ENCODE measurements around the gene DHX32. TPM values are rescaled to one million over a fixed set of nuclear protein-coding genes. Genes with fewer than 3 reads are reported as not detected.
"Not testable (repeated sequence)": the region's sequence is repeated elsewhere in the genome, so short reads cannot be mapped to it uniquely, and the experiment has no call there.

DHX32 gene, protein sequence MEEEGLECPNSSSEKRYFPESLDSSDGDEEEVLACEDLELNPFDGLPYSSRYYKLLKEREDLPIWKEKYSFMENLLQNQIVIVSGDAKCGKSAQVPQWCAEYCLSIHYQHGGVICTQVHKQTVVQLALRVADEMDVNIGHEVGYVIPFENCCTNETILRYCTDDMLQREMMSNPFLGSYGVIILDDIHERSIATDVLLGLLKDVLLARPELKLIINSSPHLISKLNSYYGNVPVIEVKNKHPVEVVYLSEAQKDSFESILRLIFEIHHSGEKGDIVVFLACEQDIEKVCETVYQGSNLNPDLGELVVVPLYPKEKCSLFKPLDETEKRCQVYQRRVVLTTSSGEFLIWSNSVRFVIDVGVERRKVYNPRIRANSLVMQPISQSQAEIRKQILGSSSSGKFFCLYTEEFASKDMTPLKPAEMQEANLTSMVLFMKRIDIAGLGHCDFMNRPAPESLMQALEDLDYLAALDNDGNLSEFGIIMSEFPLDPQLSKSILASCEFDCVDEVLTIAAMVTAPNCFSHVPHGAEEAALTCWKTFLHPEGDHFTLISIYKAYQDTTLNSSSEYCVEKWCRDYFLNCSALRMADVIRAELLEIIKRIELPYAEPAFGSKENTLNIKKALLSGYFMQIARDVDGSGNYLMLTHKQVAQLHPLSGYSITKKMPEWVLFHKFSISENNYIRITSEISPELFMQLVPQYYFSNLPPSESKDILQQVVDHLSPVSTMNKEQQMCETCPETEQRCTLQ
- 10 to 100 TPM; 10.0 to 17.6 (median 14.1) TPM for total RNA-seq
- long read RNA-seq: 0 reads

DNA sequence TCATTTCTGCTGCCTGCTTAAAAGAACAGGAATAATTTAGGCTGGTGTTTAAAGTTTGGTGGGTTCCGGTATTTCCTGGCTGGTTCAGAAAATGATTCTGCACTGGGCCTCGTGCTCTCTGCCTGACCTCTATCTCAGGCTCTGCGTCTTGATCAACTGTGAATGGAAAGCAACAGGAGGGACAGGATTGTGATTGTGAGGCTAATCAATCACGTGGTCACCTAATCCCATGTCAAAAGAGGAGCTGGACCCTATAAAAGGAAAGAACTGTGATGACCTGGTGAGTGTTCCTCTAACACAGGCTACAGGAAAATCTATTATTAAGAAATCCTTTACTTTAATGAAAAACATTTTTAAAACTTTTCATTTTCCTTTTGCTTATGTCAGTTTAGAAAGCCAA is at the start of gene DHX32:
TSS of gene DHX32 (minus strand) at position 101 of the 400 bp plus-strand sequence. CDS start 468 bp downstream, outside the sequence.
- H3K27me3 ChIP-seq: no peaks in the 10 kb centered on the region
- intact Hi-C loops (cut with DNase I): no loop called here
- no peak within 1 kb of the TSS for H3K27ac ChIP-seq
- peaks cover 0 to 2% (median 0%) of the 10 kb centered on the region in 4 donors for H3K9me3 ChIP-seq
- WGBS (ENCODE audit: insufficient coverage, low coverage, low lambda C conversion rate, missing lambda C conversion rate): 63% methylated on average over 4 of the region's 4 CpGs
- H3K4me3 ChIP-seq: no peak within 1 kb of the TSS
- peaks cover 0 to 6% (median 0%) of the 10 kb centered on the region in 4 donors for H3K36me3 ChIP-seq
- no peak for ATAC-seq
- TF ChIP-seq, protein P1, sequence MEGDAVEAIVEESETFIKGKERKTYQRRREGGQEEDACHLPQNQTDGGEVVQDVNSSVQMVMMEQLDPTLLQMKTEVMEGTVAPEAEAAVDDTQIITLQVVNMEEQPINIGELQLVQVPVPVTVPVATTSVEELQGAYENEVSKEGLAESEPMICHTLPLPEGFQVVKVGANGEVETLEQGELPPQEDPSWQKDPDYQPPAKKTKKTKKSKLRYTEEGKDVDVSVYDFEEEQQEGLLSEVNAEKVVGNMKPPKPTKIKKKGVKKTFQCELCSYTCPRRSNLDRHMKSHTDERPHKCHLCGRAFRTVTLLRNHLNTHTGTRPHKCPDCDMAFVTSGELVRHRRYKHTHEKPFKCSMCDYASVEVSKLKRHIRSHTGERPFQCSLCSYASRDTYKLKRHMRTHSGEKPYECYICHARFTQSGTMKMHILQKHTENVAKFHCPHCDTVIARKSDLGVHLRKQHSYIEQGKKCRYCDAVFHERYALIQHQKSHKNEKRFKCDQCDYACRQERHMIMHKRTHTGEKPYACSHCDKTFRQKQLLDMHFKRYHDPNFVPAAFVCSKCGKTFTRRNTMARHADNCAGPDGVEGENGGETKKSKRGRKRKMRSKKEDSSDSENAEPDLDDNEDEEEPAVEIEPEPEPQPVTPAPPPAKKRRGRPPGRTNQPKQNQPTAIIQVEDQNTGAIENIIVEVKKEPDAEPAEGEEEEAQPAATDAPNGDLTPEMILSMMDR (IDR thresholded peaks at IDR 0.05): no peak
- TF ChIP-seq POLR2A (IDR thresholded peaks at IDR 0.05): no peak
- H3K4me1 ChIP-seq: no peaks in the 10 kb centered on the region
- DNase-seq: no peak

DNA sequence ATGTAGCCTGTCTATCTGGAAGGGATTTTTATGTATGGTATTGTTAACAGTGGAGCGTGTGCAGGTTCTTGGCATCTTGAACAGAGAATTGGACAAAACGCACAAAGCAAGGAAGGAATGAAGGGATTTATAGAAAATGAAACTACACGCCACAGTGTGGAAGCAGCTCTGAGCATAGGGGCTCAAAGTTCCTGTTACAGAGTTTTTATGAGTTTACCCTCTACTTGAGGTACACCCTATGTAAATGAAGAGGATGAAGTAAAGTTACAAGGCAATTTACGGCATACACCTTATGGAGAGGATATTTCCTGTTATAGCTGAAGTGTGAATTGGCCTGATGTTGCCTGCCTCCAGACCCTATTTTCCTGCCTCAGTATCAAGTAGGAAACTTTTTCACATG is 48.5 kb upstream of the DHX32 start:
- Histone ChIP-seq H3K27me3 (no peaks in the 10 kb centered on the region), H3K4me3 (no peak overlapping the region), H3K36me3 (no peaks in the 10 kb centered on the region), H3K27ac (no peak overlapping the region), H3K4me1 (no peaks in the 10 kb centered on the region), H3K9me3 (no peaks in the 10 kb centered on the region)
- TF ChIP-seq POLR2A (IDR thresholded peaks at IDR 0.05): no peak
- TF ChIP-seq, protein P1 (IDR thresholded peaks at IDR 0.05): no peak
- DNase-seq (no peak), ATAC-seq (no peak)
- intact Hi-C loops (cut with DNase I): no loop called here
- 93% methylated on average over 3 of the region's 4 CpGs for WGBS (ENCODE audit: insufficient coverage, low coverage, low lambda C conversion rate, missing lambda C conversion rate)

DNA sequence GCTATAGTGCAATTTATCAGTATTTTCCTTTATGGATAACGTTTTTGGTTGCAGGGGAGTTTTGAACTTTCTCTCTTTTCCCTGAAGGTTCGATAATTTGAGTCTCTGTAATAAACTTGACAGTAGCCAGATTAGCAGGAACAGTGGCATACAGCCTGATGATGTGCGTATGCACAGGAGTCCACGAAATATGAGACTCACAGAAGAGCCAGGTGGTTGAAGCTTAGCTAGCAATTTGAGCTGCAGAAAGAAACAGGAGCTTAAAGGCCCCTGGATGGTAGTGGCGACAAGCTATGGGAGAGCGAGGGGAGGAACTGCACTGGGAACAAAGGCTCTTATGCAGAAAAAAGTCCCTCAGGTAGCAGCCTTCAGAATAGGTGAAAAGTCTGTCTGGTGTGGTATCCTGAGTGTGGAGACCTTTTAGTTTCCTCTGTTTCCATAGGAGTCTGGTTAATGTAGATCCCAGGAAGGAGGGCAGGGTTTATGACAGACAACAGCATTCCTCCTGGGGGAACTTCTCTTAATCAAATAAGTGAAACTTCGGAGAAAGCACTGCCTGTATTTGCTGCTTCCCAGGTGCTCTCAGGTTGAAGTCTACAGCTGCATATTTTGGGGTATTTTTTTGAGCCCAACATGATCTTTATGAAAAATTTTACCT is 48.0 kb upstream of the DHX32 start:
- TF ChIP-seq, protein P1 (IDR thresholded peaks at IDR 0.05): no peak
- TF ChIP-seq POLR2A (IDR thresholded peaks at IDR 0.05): no peak
- H3K36me3 ChIP-seq: no peaks in the 10 kb centered on the region
- no peaks in the 10 kb centered on the region for H3K9me3 ChIP-seq
- no peak overlapping the region for H3K27ac ChIP-seq
- no peak overlapping the region for H3K4me3 ChIP-seq
- intact Hi-C loops (cut with DNase I): no loop called here
- DNase-seq (no peak), ATAC-seq (no peak)
- no peaks in the 10 kb centered on the region for H3K27me3 ChIP-seq
- WGBS (ENCODE audit: insufficient coverage, low coverage, low lambda C conversion rate, missing lambda C conversion rate): 61% methylated on average over 7 of the region's 7 CpGs
- H3K4me1 ChIP-seq: no peaks in the 10 kb centered on the region

DNA sequence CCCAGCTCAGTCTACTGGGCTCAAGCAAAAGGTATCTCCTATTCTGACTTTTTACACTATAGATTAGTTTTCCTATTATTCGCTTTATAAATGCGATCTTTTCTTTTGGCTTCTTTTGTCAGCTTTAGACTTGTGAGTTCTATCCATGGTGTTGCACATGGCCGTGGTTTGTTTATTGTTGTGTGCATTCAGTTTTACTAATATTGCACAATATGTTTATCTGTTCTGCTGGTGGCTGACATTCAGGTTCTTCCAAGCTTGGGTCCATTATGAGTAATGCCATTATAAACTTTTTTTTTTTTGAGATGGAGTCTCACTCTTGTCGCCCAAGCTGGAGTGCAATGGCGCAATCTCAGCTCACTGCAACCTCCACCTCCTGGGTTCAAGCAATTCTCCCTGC is 46.2 kb upstream of the DHX32 start:
- H3K27me3 ChIP-seq; H3K4me3 ChIP-seq; H3K36me3 ChIP-seq; intact Hi-C loops (cut with DNase I); H3K9me3 ChIP-seq; H3K4me1 ChIP-seq; ATAC-seq; H3K27ac ChIP-seq; DNase-seq: not testable (repeated sequence)
- WGBS (ENCODE audit: insufficient coverage, low coverage, low lambda C conversion rate, missing lambda C conversion rate): 71% methylated on average over 5 of the region's 5 CpGs
